Non-pigmented ciliary epithelial cell (primary cell): ENCODE data around the gene TBCK.
"Not testable (repeated sequence)": the region's sequence is repeated elsewhere in the genome, so short reads cannot be mapped to it uniquely, and the experiment has no call there.

Experiments used
- DNase-seq: peaks from one replicate; pipeline ENCODE4 v3.0.0-alpha.2; 2010; ENCODE audit warnings: low read depth

The TBCK gene

DNA sequence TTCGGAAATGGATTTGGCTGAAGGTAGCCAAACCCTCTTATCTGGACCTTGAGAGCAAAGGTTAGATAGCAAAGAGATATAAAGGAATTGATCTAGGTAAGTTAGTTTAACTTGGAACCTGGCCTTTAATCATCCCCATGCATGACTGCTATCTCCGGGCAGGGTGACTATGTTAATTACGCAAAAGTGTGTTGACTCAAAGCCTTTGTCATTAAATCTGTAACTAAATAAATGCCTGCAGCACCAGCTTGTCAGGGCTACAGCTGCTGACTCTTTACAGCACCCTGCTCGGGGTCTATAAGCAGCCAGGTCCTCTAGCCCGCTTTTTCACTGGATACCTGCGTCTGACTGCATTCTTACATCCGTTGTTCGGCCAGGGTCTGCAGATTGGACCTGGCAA, 201.7 kb downstream of the TBCK start:
- DNase-seq: no peak

DNA sequence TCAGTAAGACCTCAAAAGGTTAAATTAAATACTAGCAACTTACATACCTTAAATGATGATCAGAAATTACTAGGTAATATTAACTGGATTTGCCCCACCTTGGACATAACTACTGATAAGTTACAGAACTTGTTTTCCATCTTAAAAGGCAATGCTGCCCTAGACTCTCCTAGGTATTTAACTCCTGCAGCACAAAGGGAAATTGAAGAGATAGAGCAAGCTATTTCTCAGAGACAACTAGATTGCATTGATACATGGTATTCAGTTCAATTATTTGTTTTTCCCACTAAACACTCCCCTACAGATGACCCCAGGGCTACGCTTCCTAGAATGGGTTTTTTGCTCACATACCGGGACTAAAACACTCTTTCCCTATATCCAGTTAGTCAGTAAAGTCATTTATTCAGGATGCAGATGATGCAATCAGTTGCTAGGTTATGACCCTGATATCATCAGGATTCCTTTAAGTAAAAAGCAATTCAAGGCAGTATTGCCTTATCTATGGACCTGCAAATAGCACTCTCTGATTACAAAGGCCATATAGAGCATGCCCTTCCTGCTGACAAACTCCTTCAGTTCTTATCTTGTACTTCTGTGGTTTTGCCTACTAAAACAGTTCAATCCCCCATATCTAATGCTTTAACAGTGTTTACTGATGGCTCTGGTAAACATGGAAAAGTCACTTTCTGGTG, 204.1 kb downstream of the TBCK start:
- DNase-seq: not testable (repeated sequence)

DNA sequence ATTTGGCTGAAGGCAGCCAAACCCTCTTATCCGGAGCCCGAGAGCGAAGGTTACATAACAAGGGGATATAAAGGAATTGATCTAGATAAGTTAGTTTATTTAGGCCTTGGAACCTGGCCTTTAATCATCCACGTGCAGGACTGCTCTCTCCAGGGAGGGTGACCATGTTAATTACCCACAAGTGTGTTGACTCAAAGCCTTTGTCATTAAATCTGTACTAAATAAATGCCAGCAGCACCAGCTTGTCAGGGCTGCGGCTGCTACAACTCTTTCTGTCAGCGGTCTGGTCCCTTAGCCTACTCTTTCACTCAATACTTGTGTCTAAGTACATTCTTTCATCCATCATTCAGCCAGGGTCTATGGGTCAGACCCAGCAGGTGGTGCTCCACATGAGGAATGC, 206.1 kb downstream of the TBCK start:
- no peak for DNase-seq

DNA sequence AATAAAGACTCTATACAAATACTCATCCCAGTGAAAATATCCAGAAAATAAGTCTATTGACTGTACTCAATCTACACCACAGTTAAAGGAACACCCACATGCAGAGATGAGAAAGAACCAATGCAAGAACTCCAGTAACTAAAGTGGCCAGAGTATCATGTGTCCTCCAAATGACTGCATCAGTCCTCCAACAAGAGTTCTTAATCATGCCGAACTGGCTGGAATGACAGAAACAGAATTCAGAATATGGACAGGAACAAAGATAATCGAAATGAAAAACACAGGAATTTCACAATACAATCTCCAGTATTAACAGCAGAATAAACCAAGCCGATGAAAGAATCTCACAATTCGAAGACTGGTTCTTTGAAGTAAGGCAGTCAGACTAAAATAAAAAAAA, 210.3 kb downstream of the TBCK start:
- DNase-seq: no peak

DNA sequence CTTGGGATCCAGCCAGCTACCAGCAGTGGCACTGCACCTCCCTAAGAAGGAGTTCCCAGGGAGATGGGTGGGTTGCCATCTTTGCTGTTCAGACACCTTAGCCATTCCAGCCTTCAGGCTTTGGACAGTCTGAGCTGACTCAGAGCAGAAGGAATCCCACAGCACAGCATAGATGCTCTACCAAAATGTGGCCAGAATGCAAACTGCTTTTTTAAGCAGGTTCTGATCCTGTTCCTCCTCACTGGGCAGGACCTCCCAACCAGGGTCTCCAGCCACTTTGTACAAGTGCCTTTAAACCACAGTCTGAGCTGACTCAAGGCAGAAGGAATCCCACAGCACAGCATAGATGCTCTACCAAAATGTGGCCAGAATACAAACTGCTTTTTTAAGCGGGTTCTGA, 211.7 kb downstream of the TBCK start:
- DNase-seq: no peak

DNA sequence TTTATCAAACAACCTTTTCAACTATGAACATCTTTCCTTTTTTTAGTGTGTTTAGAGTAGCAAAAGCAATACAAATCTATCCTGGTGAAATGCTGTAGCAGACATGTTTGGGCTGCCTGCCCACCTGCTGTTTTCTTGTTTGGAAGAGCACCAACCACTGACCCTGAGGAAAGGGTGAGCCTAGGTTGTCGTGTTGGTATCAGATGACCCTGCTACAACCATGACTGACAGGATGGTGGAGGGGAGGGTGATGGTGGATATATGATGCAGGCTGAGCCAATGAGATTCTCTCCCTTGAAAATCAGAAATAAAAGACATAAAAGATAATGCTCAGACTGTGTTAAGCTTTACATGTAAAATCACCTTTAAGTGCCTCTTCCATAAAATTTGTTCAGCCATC, 219.6 kb downstream of the TBCK start:
- DNase-seq: no peak

DNA sequence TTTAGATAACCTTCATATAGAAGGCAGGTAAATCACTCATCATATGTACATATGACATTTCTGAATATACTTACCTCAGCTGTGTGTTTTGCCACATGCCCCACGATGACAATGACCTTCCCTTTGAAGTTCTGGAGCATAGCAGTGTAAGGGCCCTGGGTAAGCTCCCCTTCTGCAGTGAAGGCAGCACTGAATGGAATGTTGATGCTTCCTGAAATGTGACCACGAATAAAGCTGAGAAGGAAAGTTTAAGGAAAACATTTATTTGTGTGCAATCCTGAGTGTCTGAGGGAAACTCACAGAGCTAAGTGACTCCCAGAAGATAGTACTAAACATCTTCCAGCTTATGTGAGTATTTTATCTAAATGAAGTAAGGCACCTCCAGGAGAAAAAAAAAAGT, 220.6 kb downstream of the TBCK start:
- no peak for DNase-seq

DNA sequence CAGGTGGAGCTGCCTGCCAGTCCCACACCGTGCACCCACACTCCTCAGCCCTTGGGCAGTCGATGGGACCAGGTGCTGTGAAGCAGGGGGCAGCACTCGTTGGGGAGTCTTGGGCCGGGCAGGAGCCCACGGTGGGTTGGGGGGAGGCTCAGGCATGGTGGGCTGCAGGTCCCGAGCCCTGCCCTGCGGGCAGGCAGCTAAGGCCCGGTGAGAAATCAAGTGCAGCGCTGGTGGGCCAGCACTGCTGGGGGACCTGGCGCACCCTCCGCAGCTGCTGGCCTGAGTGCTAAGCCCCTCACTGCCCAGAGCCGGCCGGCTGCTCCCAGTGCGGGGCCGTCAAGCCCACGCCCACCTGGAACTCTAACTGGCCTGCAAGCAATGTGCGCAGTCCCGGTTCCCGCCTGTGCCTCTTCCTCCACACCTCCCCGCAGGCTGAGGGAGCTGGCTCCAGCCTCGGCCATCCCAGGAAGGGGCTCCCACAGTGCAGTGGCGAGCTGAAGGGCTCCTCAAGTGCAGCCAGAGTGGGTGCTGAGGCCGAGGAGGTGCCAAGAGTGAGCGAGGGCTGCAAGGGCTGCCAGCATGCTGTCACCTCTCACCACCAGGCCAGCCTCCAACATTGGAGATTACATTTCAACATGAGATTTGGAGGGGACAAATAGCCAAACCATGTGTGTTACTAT, 223.5 kb downstream of the TBCK start:
- no peak for DNase-seq

DNA sequence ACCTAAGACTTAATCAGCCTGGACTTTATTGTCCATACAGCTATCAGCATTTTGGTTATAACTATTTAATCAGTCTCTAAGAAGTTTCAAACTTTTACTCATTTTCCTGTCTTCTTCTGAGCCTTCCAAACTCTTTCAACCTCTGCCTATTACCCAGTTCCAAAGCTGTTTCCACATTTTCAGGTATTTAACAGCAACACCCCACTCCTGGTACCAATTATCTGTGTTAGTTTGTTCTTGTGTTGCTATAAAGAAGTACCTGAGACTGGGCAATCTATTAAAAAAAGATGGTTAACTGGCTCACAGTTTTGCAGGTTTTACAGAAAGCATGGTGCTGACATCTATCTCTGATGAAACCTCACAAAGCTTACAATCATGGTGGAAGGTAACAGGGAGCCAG, 225.2 kb downstream of the TBCK start:
- DNase-seq: no peak

DNA sequence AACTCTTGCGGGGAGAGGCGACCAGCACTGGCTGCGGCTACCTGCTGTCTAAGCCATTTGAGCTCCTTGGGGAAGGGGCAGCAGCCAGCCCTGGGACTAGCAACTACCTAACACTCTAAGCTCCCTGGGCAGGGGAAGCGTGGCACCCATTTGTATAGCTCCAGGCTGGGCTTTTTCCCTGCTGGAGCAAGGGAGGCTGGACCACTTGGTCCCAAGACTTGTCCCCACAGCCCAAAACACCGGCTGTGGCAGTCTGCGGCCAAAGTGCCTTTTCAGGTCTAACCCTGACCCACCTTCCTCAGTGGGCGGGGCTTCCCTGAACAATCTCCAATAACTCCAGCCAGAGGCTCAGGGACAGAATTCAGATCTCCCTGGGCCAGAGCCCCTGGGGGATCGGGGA, 232.9 kb downstream of the TBCK start:
- no peak for DNase-seq

DNA sequence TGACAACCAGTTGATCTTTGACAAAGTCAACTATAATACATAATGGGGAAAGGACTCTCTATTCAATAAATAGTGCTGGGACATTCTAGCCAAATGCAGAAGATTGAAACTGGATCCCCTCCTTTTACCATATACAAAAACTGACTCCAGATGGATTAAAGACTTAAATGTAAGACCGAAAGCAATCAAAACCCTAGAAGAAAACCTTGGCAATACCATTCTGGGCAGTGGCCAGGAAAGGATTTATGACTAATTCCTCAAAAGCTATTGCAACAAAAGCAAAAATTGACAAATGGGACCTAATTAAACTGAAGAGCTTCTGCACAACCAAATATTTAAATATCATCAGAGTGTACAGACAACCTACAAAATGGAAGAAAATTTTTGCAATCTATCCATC, 235.6 kb downstream of the TBCK start:
- DNase-seq: no peak

DNA sequence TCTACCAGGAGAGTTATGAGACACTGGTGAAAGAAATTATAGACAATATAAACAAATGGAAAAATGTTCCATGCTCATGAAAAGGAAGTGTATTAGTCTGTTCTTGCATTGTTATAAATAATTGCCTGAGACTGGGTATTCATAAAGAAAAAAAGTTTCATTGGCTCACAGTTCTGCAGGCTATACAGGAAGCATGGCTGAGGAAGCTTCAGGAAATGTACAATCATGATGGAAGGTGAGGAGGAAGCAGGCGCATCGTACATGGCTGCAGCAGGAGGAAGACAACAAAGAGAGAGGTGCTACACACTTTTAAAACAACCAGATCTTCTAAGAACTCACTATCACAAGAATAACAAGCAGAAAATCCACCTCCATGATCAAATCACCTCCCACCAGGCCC, 236.4 kb downstream of the TBCK start:
- no peak for DNase-seq

DNA sequence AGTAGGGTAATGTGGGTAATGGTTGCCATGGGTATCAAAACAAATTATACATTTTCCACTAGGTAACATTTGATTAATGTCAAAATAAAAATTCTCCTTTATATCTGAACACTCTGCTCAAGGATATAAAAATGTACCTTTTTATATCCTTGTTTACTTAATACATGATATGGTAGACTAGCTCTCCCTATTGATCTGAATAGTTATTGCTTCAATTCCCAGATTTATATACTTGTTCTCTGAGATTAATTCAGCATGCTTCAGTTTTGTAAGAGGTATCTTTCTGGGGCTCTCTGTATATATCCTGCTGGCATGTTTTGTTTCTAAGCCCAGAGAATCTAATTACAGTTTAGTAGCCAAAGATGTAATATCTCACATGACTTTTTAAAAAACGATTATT, 251.0 kb downstream of the TBCK start:
- DNase-seq: no peak

DNA sequence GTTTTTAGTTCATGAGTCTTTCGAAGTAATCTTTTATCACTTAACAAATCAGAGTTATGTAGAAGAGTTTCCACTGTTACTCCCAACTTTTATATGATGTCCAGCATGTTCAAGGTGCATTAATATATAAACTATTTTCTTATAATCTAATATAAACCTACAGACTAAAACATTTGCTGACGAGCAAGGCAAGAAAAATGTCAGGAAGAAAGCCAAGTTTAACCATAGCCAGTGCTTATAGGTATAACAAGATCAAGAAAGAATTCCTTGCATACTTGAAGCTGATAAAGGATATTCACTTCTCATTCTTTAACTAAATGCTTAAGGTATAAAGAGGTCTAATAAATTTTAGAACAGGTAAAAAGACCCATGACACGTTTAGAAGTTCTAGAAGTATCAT, 253.0 kb downstream of the TBCK start:
- peak; percentile 31 for DNase-seq

DNA sequence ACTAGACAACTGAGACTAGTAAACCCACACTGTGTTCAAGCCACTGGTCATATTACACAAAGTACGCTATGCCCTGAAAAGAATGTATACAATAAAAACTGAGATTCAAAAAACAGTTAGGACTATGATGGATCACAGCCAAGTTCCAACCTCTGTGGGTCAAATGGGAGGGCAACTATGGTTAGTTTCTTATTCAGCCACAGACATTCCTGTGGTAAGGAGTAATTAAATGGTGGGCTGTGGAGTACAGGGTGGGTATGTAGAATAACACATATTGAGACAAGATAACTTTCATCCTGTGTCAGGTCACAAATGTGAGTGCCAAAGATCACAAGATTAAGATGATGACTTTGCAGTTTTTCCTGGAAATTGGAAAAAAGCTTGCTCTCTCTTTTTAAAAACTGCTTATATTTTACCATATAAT, 253.5 kb downstream of the TBCK start:
- DNase-seq: peak; percentile 78

DNA sequence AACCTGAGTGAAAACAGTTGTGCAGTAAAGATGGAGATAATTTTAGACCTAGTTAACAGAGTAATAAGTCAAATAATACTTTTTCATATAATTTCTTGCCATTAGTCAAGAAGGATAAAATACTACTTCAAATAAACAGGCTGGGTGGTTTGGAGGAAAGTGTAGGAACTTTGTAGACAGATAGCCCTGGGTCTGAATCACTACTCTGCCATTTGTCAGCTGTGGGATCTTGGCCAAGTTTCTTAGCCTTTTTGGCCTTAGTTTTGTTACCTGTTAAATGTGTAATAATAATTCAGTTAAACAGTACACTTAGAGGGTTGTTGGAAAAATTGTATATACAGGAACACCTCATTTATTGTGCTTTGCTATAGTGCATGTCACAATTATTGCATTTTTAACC, 257.1 kb downstream of the TBCK start:
- DNase-seq: no peak

DNA sequence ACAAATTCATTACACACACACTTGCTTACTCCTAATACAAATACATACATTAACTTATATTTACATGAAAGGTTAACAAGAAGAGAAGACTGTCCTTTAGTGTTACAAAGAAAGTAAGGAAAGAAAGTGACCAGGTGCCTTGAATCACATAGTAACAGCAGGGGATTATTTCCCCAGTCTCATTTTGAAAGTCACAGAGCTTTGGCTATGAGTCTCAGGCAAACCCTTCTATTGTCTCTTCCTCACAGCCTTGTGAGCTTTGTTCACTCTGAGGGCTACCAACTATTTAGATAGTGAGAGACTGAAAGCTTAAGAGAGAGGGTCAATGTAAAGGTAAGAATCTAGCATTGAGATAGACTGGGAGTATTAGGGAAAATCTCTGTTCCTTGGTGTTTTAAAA, 259.1 kb downstream of the TBCK start:
- DNase-seq: no peak

DNA sequence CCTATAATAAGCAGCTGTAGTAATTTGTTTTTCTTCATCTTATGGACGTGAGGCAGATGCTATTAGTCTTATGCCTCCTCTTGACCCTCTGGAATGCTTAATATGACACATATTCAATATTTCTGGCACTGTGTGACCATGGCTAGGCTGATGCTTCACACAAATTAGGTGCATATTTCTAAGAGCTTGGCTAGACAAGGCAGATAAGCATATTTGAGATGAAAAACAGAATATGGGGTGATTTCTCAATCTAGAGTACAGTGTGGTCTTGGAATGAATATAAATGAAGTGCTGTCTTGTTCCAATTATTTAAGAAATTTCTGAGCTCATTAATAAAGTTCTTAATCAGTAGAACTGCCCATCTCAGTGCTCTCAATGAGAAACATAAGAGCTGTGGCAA, 264.5 kb downstream of the TBCK start:
- no peak for DNase-seq

DNA sequence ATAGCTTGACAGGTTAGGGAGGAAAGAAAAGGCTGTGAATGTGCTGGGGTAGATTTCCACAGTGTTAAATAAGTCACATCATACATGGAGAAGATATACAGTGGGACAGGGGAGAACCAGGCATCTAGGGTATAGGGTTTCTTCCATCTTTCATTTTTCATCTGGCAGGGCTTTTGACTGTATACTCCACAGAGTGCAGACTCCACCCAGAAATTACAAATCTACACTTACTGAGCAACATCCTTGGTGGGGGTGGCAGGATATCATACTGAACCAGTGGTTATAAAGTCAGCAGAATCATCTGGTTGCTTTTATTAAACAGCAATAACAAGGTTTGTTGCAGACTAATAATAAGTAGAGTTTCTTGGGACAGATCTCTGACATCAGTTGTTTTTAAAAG, 266.5 kb downstream of the TBCK start:
- no peak for DNase-seq

DNA sequence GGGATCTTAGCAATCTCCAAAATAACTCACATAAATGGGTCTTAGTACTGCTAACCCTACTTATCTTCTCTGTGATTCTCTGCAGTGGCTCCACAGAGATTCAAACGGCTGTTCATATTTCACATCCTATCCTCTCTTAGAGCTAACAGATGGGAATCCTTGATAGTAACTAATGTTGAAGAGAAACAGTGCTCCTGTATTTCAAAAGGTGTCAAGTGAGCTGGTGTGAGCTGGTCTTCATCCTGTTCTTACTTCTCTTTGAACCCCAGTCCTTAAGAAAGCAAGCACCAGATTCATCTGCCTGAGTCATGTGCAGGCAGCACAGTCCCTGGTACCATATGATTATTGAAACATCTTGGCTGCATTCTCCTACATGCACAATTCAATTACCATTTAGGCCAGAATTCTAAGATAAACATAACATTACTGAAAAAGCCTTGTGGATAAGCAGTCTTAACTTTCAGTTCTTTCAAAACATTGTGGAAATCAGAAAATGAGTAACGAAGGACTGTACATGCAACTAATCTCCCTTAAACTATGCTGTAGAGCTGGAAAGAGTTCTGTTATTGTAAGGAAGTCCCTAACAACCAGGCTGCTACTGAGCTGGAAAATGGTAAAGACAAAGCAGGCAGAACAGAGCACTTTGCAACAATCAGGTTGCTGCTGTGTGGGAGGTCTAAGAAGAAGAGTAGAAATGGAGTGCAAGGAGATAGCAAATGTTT, 267.6 kb downstream of the TBCK start:
- no peak for DNase-seq

DNA sequence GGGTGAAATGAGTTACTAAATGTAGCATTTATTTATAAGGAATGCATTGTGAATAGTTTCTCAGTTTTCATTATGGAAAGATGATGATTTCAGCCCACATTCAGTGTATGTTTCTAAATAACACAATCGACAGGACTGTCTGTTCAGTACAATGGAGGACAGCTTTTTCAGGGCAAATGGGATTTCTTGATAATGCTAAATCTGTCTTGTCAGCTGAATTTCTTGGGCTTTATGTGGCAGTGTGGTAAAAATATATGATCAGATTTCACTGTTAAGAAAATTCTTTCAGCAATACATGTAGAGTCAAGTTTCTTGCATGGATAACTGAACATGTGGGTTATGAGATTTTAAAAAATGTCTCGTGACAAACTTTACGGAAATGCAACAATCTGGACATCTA, 269.9 kb downstream of the TBCK start:
- no peak for DNase-seq

DNA sequence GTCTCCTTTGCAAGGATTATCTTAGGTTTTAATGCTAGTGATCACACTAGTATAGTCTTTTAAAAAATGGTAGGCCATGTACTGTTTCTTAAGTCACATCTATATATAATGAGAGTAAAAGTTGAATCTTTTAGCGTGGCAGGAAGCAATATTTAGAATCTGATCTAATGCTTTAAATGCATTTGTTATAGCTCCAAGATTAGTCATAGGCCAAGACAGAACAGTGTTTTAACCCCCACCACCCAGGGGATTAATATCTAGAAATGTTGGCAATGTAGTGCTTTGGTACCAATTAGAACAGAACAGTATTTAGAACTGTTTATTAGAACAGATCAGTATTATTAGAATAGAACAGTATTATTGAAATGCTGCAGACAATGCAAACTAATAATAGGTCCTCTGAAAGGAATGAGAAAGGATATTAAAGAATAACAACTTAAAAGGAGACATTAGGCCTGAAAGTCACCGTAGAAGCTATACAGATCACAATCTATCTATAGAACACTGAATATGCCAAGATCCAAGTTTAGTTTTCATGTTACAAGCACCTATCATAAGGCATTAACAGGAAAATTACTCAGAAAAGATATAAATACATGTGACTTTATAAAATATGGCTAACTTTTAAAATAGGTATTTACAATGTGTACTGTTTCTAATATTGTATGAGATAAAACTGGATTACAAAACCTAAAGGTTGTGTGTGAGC, 274.6 kb downstream of the TBCK start:
- no peak for DNase-seq

DNA sequence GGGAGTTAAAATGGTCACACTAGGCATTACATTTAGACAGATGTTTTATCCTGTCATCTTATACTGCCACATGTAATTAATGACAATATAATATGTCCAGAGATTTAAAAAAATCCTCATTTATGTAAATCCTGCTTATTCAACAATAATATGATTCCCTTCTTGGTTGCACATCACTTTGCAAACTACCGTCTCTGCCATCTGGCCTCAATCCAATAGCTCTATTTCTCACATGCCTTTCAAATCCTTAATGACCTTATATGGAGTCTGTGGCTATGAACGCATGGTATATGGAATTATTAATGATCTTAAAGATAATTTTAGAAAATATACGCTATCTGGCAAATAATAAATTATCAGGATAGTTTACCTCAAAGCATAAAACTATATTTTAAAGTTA, 276.2 kb downstream of the TBCK start:
- DNase-seq: no peak
